Gastroesophageal sphincter (tissue), 3 donors: ENCODE results near the gene MRGPRE.

ENCODE experiments used
- CTCF ChIP-seq, 4 experiments: fragments of 200-600 bp in 2 of 4; fragments of 450-650 bp in 2 of 4; sonication (generic) in 1 of 4; IDR thresholded peaks; one replicate each; pipeline ENCODE4 v1.5.1; 2017 to 2019; ENCODE audit warnings: antibody characterized with exemption in 4 of 4, mild to moderate bottlenecking in 2 of 4, moderate library complexity in 2 of 4
- EP300 ChIP-seq: sonication (generic); formaldehyde crosslinking; IDR thresholded peaks from one replicate; pipeline ENCODE4 v1.6.1; 2017; ENCODE audit warnings: antibody characterized with exemption, mild to moderate bottlenecking
- POLR2A ChIP-seq, 2 donors: fragments of 450-650 bp; IDR thresholded peaks; one replicate each; pipeline ENCODE4 v1.6.1; 2017; ENCODE audit warnings: antibody characterized with exemption in 2 of 2, mild to moderate bottlenecking in 2 of 2, moderate library complexity in 1 of 2
- POLR2AphosphoS5 ChIP-seq: sonication (generic); formaldehyde crosslinking; IDR thresholded peaks from one replicate; pipeline ENCODE4 v1.6.1; 2017; ENCODE audit warnings: antibody characterized with exemption

GRCh38 chr11:3208272-3208671, 23.9 kb downstream of the MRGPRE start:
- TF ChIP-seq POLR2AphosphoS5 (no peak), CTCF (IDR thresholded peaks at IDR 0.05) (no peak), POLR2A (IDR thresholded peaks at IDR 0.05) (no peak), EP300 (no peak)
